ENCODE results near the gene SPSB3.
A peak's percentile ranks its signal among the peaks of the same experiment; 100 is the strongest.
"Not testable (repeated sequence)": the region's sequence is repeated elsewhere in the genome, so short reads cannot be mapped to it uniquely, and the experiment has no call there.

Gene SPSB3

GRCh38 chr16:1743376-1744337 lies 38.7 kb downstream of the SPSB3 start:
- Mint-ChIP-seq H3K4me1 (no peaks in the 10 kb centered on the region), H3K4me3 (no peak overlapping the region), H3K36me3 (ENCODE audit: low read depth) (peaks cover 2% of the 10 kb centered on the region), H3K27ac (no peak overlapping the region), H3K9me3 (no peaks in the 10 kb centered on the region), H3K27me3 (no peaks in the 10 kb centered on the region)
- ATAC-seq (no peak), DNase-seq (no peak)

DNA sequence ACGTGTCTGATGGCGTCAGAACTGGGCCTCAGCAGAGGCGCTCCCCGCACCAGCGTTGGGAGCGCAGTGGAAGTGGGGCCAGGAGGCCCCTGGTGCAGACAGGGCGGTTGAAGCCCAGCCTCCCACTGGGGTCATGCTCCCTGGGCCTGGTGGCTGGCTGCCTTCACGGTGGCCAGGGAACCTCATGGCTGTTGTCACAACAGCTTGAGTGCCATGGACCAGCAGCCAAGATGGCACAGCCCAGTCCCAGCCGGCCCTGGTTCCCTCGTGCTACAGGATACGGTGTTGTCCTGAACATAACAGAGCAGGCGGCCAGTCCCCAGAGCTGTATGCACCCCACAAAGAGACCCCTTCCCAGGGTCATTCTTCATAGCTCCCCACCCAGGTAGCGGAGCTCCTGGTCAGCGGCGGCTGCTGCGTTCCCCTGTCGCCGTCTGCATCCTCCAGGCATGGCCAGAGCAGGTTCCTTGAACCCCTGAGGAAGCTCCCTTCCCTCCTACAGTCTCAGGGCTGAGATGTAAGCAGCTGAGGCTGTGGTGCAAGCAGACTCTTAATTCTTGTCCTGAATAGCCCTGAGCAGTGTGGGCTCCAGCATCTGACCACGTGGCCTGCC lies 40.7 kb downstream of the SPSB3 start:
- no peak overlapping the region for H3K27ac Mint-ChIP-seq
- no peak overlapping the region for H3K4me3 Mint-ChIP-seq
- H3K36me3 Mint-ChIP-seq (ENCODE audit: low read depth) = peaks cover 2% of the 10 kb centered on the region
- H3K27me3 Mint-ChIP-seq = no peaks in the 10 kb centered on the region
- no peaks in the 10 kb centered on the region for H3K9me3 Mint-ChIP-seq
- peak; percentile 28 for ATAC-seq
- no peaks in the 10 kb centered on the region for H3K4me1 Mint-ChIP-seq
- no peak for DNase-seq

- no peak overlapping the region for H3K27ac Mint-ChIP-seq
- no peaks in the 10 kb centered on the region for H3K9me3 Mint-ChIP-seq
- H3K4me3 Mint-ChIP-seq = no peak overlapping the region
- no peak for ATAC-seq
- H3K27me3 Mint-ChIP-seq = no peaks in the 10 kb centered on the region
- no peaks in the 10 kb centered on the region for H3K4me1 Mint-ChIP-seq
- no peak for DNase-seq
- H3K36me3 Mint-ChIP-seq (ENCODE audit: low read depth) = peaks cover 2% of the 10 kb centered on the region
These were observed 41.4 kb downstream of the SPSB3 start for GRCh38 chr16:1740781-1741490.

DNA sequence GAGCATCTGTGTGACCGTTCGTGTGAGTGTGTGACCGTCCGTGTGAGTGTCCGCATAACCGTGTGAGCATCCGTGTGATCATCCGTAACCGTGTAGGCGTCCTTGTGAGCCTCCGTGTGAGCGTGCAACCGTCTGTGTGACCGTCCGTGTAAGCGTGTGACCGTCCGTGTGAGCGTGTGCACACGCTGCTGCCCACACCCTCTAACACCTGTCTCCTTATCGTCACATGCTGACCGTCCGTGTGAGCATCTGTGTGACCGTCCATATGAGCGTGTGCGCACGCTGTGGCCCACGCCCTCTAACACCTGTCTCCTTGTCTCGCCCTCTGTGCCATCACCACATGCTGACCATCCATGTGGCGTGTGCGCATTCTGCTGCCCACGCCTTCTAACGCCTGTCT lies 42.1 kb downstream of the SPSB3 start:
- Mint-ChIP-seq H3K27me3 (no peaks in the 10 kb centered on the region), H3K9me3 (no peaks in the 10 kb centered on the region), H3K27ac (no peak overlapping the region), H3K4me3 (no peak overlapping the region), H3K36me3 (ENCODE audit: low read depth) (peaks cover 2% of the 10 kb centered on the region), H3K4me1 (no peaks in the 10 kb centered on the region)
- DNase-seq (no peak), ATAC-seq (no peak)

- ATAC-seq (no peak), DNase-seq (no peak)
- Mint-ChIP-seq H3K27me3 (no peaks in the 10 kb centered on the region), H3K36me3 (ENCODE audit: low read depth) (peaks cover 2% of the 10 kb centered on the region), H3K4me1 (no peaks in the 10 kb centered on the region), H3K27ac (no peak overlapping the region), H3K9me3 (no peaks in the 10 kb centered on the region), H3K4me3 (no peak overlapping the region)
These were observed 47.6 kb downstream of the SPSB3 start for GRCh38 chr16:1734816-1735215.

GRCh38 chr16:1734123-1734522 lies 48.2 kb downstream of the SPSB3 start:
- Mint-ChIP-seq H3K4me1 (no peaks in the 10 kb centered on the region), H3K9me3 (no peaks in the 10 kb centered on the region), H3K4me3 (no peak overlapping the region), H3K27ac (no peak overlapping the region), H3K36me3 (ENCODE audit: low read depth) (peaks cover 2% of the 10 kb centered on the region), H3K27me3 (no peaks in the 10 kb centered on the region)
- ATAC-seq (no peak), DNase-seq (no peak)

DNA sequence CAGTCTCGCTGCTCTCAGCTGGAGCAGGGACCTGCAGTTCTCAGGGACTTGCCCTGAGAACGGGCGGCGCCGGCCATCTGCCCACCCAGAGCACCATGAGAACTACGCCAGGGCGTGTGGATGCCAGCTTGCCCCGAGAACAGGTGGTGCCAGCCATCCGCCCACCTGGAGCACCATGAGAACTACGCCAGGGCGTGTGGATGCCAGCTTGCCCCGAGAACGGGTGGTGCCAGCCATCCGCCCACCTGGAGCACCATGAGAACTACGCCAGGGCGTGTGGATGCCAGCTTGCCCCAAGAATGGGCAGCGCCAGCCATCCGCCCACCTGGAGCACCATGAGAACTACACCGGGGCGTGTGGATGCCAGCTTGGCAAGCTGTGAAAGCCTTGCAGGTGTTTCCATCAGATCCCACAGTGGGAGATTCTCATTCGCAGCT lies 49.8 kb downstream of the SPSB3 start:
- H3K27ac Mint-ChIP-seq = not testable (repeated sequence)

DNA sequence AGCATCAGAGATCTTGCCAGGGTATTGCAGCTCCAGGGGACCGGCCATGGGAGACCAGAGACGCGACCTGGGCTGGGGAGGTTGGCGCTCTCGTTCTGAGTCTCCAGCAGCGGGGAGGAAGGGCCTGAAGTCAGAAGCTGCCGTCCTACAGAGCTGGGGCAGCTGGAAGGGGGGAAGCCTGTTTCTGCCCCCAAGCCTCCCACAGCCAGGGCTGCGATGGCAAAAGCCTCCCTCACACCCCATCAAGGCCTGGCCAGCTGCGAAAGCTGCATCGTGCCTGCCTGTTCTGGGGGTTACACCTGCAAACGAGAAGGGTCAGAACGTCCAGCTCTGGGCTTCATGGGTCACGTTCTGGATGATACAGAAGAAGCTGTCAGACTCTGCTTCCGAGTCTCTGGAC lies 50.3 kb downstream of the SPSB3 start:
- peaks cover 3% of the 10 kb centered on the region for H3K36me3 Mint-ChIP-seq (ENCODE audit: low read depth)
- no peaks in the 10 kb centered on the region for H3K9me3 Mint-ChIP-seq
- H3K27ac Mint-ChIP-seq = no peak overlapping the region
- DNase-seq (no peak), ATAC-seq (no peak)
- H3K4me1 Mint-ChIP-seq = no peaks in the 10 kb centered on the region
- H3K27me3 Mint-ChIP-seq = no peaks in the 10 kb centered on the region
- H3K4me3 Mint-ChIP-seq = no peak overlapping the region

More for the DNA sequence above, 49.8 kb downstream of the SPSB3 start:
- ATAC-seq; H3K9me3 Mint-ChIP-seq; DNase-seq; H3K4me1 Mint-ChIP-seq; H3K27me3 Mint-ChIP-seq; H3K4me3 Mint-ChIP-seq; H3K36me3 Mint-ChIP-seq (ENCODE audit: low read depth): not testable (repeated sequence)

- no peak overlapping the region for H3K27ac Mint-ChIP-seq
- H3K36me3 Mint-ChIP-seq (ENCODE audit: low read depth) = peaks cover 6% of the 10 kb centered on the region
- H3K4me3 Mint-ChIP-seq = no peak overlapping the region
- ATAC-seq (no peak), DNase-seq (no peak)
- H3K4me1 Mint-ChIP-seq = no peaks in the 10 kb centered on the region
- no peaks in the 10 kb centered on the region for H3K9me3 Mint-ChIP-seq
- no peaks in the 10 kb centered on the region for H3K27me3 Mint-ChIP-seq
These were observed 50.8 kb downstream of the SPSB3 start for GRCh38 chr16:1731603-1732002.

GRCh38 chr16:1731073-1731472 lies 51.3 kb downstream of the SPSB3 start:
- DNase-seq (no peak), ATAC-seq (no peak)
- Mint-ChIP-seq H3K36me3 (ENCODE audit: low read depth) (peaks cover 7% of the 10 kb centered on the region), H3K4me3 (no peak overlapping the region), H3K4me1 (no peaks in the 10 kb centered on the region), H3K9me3 (no peaks in the 10 kb centered on the region), H3K27ac (no peak overlapping the region), H3K27me3 (no peaks in the 10 kb centered on the region)

- Mint-ChIP-seq H3K4me1 (no peaks in the 10 kb centered on the region), H3K4me3 (no peak overlapping the region), H3K27ac (no peak overlapping the region), H3K27me3 (no peaks in the 10 kb centered on the region), H3K36me3 (ENCODE audit: low read depth) (peaks cover 7% of the 10 kb centered on the region), H3K9me3 (no peaks in the 10 kb centered on the region)
- DNase-seq = no peak
- no peak for ATAC-seq
These were observed 52.9 kb downstream of the SPSB3 start for GRCh38 chr16:1729445-1729844.

DNA sequence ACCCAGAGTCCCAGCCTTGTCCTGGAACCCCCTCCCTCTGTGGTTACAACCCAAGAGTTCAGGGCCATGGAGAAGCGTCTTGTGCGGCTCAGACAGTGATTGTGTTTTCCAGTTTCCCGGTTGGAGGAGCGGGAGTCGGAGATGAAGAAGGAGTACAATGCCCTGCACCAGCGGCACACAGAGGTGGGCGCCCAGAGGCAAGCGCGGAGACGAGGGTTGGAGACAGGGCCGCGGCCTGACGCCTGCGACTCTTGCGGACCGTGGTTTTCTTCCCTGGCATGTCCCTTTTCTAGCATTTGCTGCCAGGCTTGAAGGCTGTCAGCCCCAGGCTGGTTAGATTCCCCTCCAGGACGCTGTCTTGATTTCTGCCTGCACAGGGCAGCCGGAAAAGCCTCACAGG lies 53.3 kb downstream of the SPSB3 start:
- H3K4me3 Mint-ChIP-seq = no peak overlapping the region
- no peaks in the 10 kb centered on the region for H3K4me1 Mint-ChIP-seq
- no peak for DNase-seq
- peaks cover 7% of the 10 kb centered on the region for H3K36me3 Mint-ChIP-seq (ENCODE audit: low read depth)
- no peak overlapping the region for H3K27ac Mint-ChIP-seq
- ATAC-seq = no peak
- no peaks in the 10 kb centered on the region for H3K9me3 Mint-ChIP-seq
- H3K27me3 Mint-ChIP-seq = no peaks in the 10 kb centered on the region

- DNase-seq (no peak), ATAC-seq (no peak)
- no peak overlapping the region for H3K27ac Mint-ChIP-seq
- peaks cover 7% of the 10 kb centered on the region for H3K36me3 Mint-ChIP-seq (ENCODE audit: low read depth)
- H3K9me3 Mint-ChIP-seq = no peaks in the 10 kb centered on the region
- H3K4me3 Mint-ChIP-seq = no peak overlapping the region
- no peaks in the 10 kb centered on the region for H3K27me3 Mint-ChIP-seq
- H3K4me1 Mint-ChIP-seq = peaks cover 9% of the 10 kb centered on the region
These were observed 54.4 kb downstream of the SPSB3 start for GRCh38 chr16:1727651-1728624.
